HG03432 (cell line): ENCODE measurements around the gene TTC5.
A peak's percentile ranks its signal among the peaks of the same experiment; 100 is the strongest.
"Not testable (repeated sequence)": the region's sequence is repeated elsewhere in the genome, so short reads cannot be mapped to it uniquely, and the experiment has no call there.

ENCODE experiments used
- ATAC-seq: cut with Tn5 transposase; IDR thresholded peaks from one replicate; pipeline ENCODE4 v1.9.1; 2021; ENCODE audit warnings: mild to moderate bottlenecking, moderate library complexity; ENCODE audit not compliant: unreplicated experiment

The TTC5 gene

GRCh38 chr14:20305265-20306078 is at the start of gene TTC5:
Gene TTC5 (minus strand): TSS chr14:20305951. CDS start chr14:20305937, 14 bp downstream.
- peak; percentile 98 for ATAC-seq

GRCh38 chr14:20350860-20351259 is 45.1 kb upstream of the TTC5 start:
- ATAC-seq = no peak

- no peak for ATAC-seq
Measured at GRCh38 chr14:20350282-20350681, 44.5 kb upstream of the TTC5 start.

- no peak for ATAC-seq
Measured at GRCh38 chr14:20347747-20348146, 42.0 kb upstream of the TTC5 start.

GRCh38 chr14:20346713-20347112 is 41.0 kb upstream of the TTC5 start:
- ATAC-seq = no peak

GRCh38 chr14:20345366-20345765 is 39.6 kb upstream of the TTC5 start:
- ATAC-seq = no peak

GRCh38 chr14:20343862-20344220 is 38.1 kb upstream of the TTC5 start:
- no peak for ATAC-seq

- peak; percentile 94 for ATAC-seq
Measured at GRCh38 chr14:20343092-20343861, 37.5 kb upstream of the TTC5 start, which contains the start of gene PARP2. Gene PARP2 (plus strand): TSS chr14:20343635. CDS start chr14:20343642, 7 bp downstream.

GRCh38 chr14:20341646-20342045 is 35.9 kb upstream of the TTC5 start:
- ATAC-seq = no peak

GRCh38 chr14:20341032-20341431 is 35.3 kb upstream of the TTC5 start:
- ATAC-seq = not testable (repeated sequence)

- ATAC-seq = no peak
Measured at GRCh38 chr14:20334017-20334416, 28.3 kb upstream of the TTC5 start.

- no peak for ATAC-seq
Measured at GRCh38 chr14:20333494-20333841, 27.7 kb upstream of the TTC5 start.

GRCh38 chr14:20332788-20333493 is 27.2 kb upstream of the TTC5 start, which contains the start of gene CCNB1IP1:
Gene CCNB1IP1 (minus strand): TSS chr14:20333279. CDS start chr14:20316523, 16,756 bp downstream.
- ATAC-seq = peak; percentile 99

- no peak for ATAC-seq
Measured at GRCh38 chr14:20332431-20332787, 26.7 kb upstream of the TTC5 start.

GRCh38 chr14:20331053-20331613 is 25.4 kb upstream of the TTC5 start:
- ATAC-seq = no peak

- no peak for ATAC-seq
Measured at GRCh38 chr14:20329355-20329754, 23.6 kb upstream of the TTC5 start.

GRCh38 chr14:20328705-20329104 is 23.0 kb upstream of the TTC5 start:
- ATAC-seq = no peak

- ATAC-seq = peak; percentile 65
Measured at GRCh38 chr14:20327005-20327869, 21.5 kb upstream of the TTC5 start.

GRCh38 chr14:20317720-20318119 is 12.0 kb upstream of the TTC5 start:
- ATAC-seq = no peak

- ATAC-seq = no peak
Measured at GRCh38 chr14:20314026-20314425, 8.3 kb upstream of the TTC5 start.
